ENCODE measurements around the gene NEK6. TPM values are rescaled to one million over a fixed set of nuclear protein-coding genes. Genes with fewer than 3 reads are reported as not detected.

The NEK6 gene
- total RNA-seq, result 10 to 100 TPM in 5 of 7 donors, 1 to 10 TPM in 2; 7.2 to 45.1 (median 22.8) TPM
- 10 to 100 TPM in 1 of 2 donors, 1 to 10 TPM in 1; 7.6 to 23.0 TPM for polyA plus RNA-seq
- long read RNA-seq, donor 1, transcript NEK6-201 (10 exons, 3,447 nt), result major isoform, 13 of 32 reads
- long read RNA-seq, donor 1, transcript NEK6-214 (10 exons, 2,573 nt), result minor isoform, 7 of 32 reads
- long read RNA-seq, donor 1, partial matches to known transcripts, result 2 of 32 reads
- long read RNA-seq, donor 1, other reads (novel, unspliced or antisense), result 10 of 32 reads
- long read RNA-seq, donor 2, transcript NEK6-201 (10 exons, 3,447 nt), result major isoform, 8 of 9 reads
- long read RNA-seq, donor 2, partial matches to known transcripts, result 0 of 9 reads
- long read RNA-seq, donor 2, other reads (novel, unspliced or antisense), result 0 of 9 reads
- long read RNA-seq, donor 3, transcript NEK6-201 (10 exons, 3,447 nt), result major isoform, 23 of 65 reads
- long read RNA-seq, donor 3, transcript NEK6-214 (10 exons, 2,573 nt), result minor isoform, 6 of 65 reads
- long read RNA-seq, donor 3, partial matches to known transcripts, result 6 of 65 reads
- long read RNA-seq, donor 3, other reads (novel, unspliced or antisense), result 29 of 65 reads

DNA sequence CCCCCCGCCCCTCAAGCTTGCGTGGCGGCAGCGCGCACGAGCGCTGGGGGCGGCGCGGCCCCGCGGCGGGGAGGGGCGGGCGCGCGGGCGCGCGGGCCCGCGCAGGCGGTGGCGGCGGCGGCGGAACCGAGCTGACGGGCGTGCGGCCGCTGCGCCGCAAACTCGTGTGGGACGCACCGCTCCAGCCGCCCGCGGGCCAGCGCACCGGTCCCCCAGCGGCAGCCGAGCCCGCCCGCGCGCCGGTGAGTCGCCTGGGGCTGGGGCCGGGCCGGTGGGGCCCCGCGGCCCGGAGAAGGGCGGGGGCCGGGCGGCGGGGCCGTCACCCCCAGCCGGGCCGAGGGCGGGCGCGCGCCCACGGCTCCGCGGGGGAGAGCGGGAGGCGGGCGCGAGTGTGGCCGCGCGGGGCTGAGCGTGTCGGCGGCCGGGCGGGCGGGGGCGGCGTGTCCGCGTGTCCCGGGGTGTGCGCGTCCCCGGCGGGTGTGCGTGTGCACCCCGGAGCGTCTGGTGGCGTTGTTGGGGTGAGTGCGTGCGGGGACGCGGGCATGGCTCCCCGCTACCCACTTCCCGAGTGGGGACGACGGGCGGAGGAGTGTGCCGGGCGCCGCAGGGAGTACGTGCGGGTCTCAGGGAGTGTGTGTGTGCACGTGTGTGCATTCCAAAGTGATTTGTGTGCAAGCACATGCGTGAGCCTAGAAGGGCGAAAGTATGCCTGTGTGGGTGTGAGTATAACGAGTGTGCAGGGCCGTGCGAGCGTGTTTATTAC, at the start of gene NEK6:
Gene NEK6, plus strand, starts transcription at position 106 of the 763 bp plus-strand sequence. CDS start 44,016 bp downstream, outside the sequence.
- H3K36me3 ChIP-seq, result no peaks in the 10 kb centered on the region
- no peaks in the 10 kb centered on the region for H3K9me3 ChIP-seq
- peak within 1 kb of the TSS; percentile 52 for H3K4me3 ChIP-seq
- H3K27ac ChIP-seq, result peak within 1 kb of the TSS; percentile 1 to 50
- WGBS, 3 donors, result 0 to 1% (median 0%) methylated on average over 35 to 105 of the region's 116 CpGs
- TF ChIP-seq EP300 (IDR thresholded peaks at IDR 0.05), result no peak
- TF ChIP-seq POLR2A (IDR thresholded peaks at IDR 0.05), result no peak
- TF ChIP-seq, protein P1, sequence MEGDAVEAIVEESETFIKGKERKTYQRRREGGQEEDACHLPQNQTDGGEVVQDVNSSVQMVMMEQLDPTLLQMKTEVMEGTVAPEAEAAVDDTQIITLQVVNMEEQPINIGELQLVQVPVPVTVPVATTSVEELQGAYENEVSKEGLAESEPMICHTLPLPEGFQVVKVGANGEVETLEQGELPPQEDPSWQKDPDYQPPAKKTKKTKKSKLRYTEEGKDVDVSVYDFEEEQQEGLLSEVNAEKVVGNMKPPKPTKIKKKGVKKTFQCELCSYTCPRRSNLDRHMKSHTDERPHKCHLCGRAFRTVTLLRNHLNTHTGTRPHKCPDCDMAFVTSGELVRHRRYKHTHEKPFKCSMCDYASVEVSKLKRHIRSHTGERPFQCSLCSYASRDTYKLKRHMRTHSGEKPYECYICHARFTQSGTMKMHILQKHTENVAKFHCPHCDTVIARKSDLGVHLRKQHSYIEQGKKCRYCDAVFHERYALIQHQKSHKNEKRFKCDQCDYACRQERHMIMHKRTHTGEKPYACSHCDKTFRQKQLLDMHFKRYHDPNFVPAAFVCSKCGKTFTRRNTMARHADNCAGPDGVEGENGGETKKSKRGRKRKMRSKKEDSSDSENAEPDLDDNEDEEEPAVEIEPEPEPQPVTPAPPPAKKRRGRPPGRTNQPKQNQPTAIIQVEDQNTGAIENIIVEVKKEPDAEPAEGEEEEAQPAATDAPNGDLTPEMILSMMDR (IDR thresholded peaks at IDR 0.05), result no peak
- DNase-seq, result peak; percentile 30 to 62 (median 51)
- peaks cover 20% of the 10 kb centered on the region for H3K4me1 ChIP-seq (ENCODE audit: insufficient read depth)
- intact Hi-C loops (cut with DNase I), result loop anchor here in 1 of 4 donors (2.0 kb wide), 1 partner anchor 25 kb away; no protein-coding TSS in a partner anchor
- H3K27me3 ChIP-seq, result no peaks in the 10 kb centered on the region

DNA sequence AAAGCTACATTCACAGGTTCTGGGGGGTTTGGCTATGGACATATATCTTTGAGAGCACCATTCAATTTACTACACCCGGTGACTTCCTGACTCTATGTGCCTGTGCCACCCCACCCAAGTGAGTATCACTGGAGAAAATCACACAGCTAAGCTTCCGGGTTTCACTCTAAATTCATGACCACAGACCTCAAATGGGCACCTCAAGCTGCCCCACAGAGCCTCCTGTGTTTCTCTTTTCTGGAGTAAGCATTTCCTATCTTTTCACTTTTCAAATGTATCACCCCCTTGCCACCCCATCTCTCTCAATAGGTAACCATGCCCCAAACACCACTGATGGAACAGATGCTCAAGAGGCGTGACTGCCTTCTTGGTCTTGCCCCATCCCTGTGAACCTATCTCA, 49.2 kb upstream of the NEK6 start:
- TF ChIP-seq EP300 (IDR thresholded peaks at IDR 0.05), result no peak
- TF ChIP-seq POLR2A (IDR thresholded peaks at IDR 0.05), result no peak
- TF ChIP-seq, protein P1 (IDR thresholded peaks at IDR 0.05), result no peak
- no peaks in the 10 kb centered on the region for H3K9me3 ChIP-seq
- intact Hi-C loops (cut with DNase I), result no loop called here
- no peaks in the 10 kb centered on the region for H3K4me1 ChIP-seq (ENCODE audit: insufficient read depth)
- DNase-seq, result no peak
- no peaks in the 10 kb centered on the region for H3K27me3 ChIP-seq
- no peaks in the 10 kb centered on the region for H3K36me3 ChIP-seq
- no peak overlapping the region for H3K27ac ChIP-seq
- 90 to 91% (median 90%) methylated on average over 3 of the region's 3 CpGs for WGBS, 3 donors
- H3K4me3 ChIP-seq, result no peak overlapping the region

DNA sequence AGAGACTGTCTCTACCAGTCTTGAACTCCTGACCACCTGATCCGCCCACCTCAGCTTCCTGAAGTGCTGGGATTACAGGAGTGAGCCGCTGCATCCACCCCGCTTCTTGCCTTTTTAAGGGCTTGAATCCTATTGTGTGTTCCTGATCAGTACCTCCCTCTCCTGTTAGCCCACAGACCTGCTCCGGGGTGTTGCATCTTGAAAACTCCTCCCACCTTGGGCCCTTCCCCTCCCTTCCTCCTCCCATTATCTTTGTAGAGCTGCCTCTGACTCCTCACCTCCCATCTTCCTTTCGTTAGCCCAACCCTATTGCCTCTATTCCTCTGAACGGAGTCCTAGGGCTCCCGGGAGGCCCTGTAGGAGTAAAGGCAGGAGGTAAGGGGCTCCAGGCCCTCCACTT, 48.5 kb upstream of the NEK6 start:
- H3K36me3 ChIP-seq, result no peaks in the 10 kb centered on the region
- no peak overlapping the region for H3K27ac ChIP-seq
- intact Hi-C loops (cut with DNase I), result no loop called here
- WGBS, 3 donors, result 62 to 72% (median 71%) methylated on average over 7 of the region's 7 CpGs
- no peak overlapping the region for H3K4me3 ChIP-seq
- DNase-seq, result no peak
- H3K27me3 ChIP-seq, result no peaks in the 10 kb centered on the region
- no peaks in the 10 kb centered on the region for H3K4me1 ChIP-seq (ENCODE audit: insufficient read depth)
- TF ChIP-seq, protein P1 (IDR thresholded peaks at IDR 0.05), result no peak
- TF ChIP-seq EP300 (IDR thresholded peaks at IDR 0.05), result no peak
- TF ChIP-seq POLR2A (IDR thresholded peaks at IDR 0.05), result no peak
- H3K9me3 ChIP-seq, result no peaks in the 10 kb centered on the region

DNA sequence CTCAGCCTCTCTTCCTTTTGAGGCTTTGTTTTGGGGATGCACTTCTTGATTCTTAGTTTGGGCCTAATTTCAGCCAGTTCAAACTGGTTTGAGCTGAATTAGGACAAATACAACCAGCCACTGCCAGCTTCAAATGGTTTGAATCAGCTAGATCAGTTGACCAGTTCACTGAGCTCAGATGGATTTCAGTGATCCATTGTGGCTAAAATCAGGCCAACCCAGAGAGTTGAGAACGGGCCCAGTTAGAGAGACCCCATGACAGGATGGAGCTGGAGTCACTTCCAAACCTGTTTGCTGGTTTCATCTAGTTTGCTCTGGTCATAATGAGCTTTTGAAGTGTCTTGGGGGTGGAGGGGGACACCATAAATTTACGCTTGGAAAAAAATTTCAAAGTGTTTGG, 48.0 kb upstream of the NEK6 start:
- intact Hi-C loops (cut with DNase I), result no loop called here
- Histone ChIP-seq H3K4me3 (no peak overlapping the region), H3K36me3 (no peaks in the 10 kb centered on the region), H3K27me3 (no peaks in the 10 kb centered on the region), H3K4me1 (ENCODE audit: insufficient read depth) (no peaks in the 10 kb centered on the region), H3K27ac (no peak overlapping the region), H3K9me3 (no peaks in the 10 kb centered on the region)
- TF ChIP-seq, protein P1 (IDR thresholded peaks at IDR 0.05), result no peak
- no peak for TF ChIP-seq EP300 (IDR thresholded peaks at IDR 0.05)
- no peak for TF ChIP-seq POLR2A (IDR thresholded peaks at IDR 0.05)
- DNase-seq, result no peak
- 96 to 99% (median 97%) methylated on average over 2 of the region's 2 CpGs for WGBS, 3 donors
